HG03460 (cell line): ENCODE results near the gene PRSS37.

Experiments
- ATAC-seq: cut with Tn5 transposase; IDR thresholded peaks from one replicate; pipeline ENCODE4 v1.9.1; 2021; ENCODE audit not compliant: unreplicated experiment

The PRSS37 gene

DNA sequence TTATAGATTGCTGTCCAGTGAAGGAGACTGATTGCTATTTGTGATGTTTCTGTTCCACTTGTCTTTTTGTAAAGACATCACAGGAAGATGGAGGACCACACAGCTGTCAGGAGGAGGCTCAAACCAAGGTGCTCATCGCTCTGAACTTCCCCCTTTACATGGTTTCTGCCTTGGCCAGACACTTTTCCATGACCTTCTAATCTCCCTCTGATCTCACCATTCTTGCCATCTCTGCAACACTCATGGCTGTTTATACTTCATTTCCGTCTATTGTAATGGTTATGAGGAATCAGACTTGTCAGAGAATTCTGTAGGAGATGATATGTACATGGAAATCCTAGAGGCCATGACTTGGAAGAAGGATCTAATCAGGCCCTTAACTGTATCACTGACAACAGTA lies 53.0 kb downstream of the PRSS37 start:
- ATAC-seq: no peak
